GF-D8 (cell line): ENCODE results near the gene EHBP1.
"Not testable (repeated sequence)": the region's sequence is repeated elsewhere in the genome, so short reads cannot be mapped to it uniquely, and the experiment has no call there.

Experiments
- DNase-seq: peaks from one replicate; lab custom pipeline; 2025; lab: John Stamatoyannopoulos, UW

The EHBP1 gene

DNA sequence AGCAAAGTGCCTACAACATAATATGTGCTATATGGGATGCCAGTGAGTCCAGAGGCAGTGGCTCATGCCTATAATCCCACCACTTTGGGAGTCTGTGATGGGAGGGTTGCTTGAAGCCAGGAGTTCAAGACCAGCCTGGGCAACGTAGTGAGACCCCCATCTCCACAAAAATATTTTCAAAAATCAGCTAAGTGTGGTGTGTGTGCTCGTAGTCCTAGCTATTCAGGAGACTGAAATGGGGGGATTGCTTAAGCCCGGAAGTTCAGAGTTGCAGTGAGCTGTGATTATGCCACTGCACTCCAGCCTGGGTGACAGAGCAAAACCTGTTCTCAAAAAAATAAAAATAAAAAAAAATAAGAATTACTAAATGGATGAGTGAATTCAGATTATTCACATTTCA is 368.5 kb downstream of the EHBP1 start:
- DNase-seq: peak; percentile 13

DNA sequence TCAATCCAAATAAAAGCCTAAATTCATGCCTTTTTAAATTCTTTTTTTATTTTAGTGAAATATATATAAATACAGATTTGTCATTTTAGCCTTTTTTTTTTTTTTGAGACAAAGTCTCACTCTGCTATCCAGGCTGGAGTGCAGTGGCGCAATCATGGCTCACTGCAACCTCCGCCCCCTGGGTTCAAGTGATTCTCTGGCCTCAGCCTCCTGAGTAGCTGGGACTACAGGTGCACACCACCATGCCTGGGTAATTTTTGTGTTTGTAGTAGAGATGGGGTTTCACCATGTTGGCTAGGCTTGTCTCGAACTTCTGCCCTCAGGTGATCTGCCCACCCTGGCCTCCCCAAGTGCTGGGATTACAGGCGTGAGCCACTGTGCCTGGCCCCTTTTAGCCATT is 368.9 kb downstream of the EHBP1 start:
- not testable (repeated sequence) for DNase-seq

DNA sequence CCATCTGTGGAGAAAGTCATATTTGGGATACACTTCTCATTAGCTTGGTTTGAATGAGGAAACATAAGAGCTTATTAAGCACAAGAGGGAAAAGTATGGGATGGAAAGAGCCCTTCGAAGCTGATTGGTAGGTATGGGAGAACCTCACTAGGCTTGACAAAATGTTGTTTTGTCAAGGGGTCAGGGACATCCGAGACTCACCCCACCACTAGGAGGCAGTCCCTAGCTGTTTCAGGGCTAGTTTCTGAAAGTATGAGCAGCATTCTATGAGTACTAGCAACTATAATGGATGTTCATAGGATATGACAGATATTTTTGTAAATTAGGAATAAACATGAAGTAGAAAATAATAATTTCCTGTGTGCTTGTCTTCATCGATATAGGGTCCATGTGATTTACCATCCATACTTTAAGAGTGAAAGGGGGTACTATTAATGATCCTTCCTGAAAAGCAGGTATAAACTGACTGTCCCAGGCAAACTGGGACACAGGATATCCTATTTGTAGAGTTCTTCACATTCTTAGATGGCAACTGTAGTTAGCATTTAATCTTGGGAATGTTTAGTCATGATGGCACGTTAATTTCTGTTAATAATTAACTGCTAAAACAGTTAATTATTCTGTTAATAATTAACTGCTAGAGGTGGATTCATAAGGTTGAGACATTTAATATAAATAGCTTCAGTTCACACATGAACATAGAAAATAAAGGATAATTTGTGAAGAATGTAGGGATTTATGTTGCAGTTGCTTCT is 373.5 kb downstream of the EHBP1 start:
- DNase-seq: no peak

DNA sequence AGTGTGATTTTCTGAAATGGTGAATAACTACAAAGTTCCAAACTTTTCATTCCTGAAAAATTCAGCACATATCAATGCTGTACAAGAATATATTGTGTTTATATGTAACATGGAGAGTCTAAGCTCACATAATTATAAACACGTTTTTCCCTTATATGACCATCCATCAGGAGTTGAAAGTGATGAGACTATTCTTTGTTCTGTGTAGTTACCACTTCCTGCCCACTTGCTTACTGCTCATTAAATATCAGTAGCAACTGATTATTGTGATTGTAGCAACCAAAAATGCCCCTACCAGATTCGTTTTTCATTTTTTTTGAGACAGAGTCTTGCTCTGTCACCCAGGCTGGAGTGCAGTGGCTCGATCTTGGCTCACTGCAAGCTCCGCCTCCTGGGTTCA is 375.9 kb downstream of the EHBP1 start:
- no peak for DNase-seq

DNA sequence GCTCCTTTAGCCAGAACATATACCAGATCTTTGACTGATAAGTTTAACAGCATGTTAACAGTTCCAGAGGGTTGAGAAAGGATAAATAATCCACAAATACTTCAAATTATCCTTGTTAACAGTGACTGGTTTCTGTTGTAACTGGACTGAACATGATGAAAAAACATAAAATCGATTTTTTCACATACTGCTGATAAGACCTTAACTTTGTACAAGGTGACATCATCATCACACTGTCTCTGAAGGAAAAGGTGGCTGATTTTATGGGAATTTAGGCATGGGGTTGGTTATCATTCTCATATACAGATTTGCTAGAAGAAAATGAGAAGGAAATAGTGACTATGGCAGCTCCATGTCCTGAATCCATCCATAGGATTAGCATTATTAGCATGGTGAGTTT is 381.2 kb downstream of the EHBP1 start:
- no peak for DNase-seq

DNA sequence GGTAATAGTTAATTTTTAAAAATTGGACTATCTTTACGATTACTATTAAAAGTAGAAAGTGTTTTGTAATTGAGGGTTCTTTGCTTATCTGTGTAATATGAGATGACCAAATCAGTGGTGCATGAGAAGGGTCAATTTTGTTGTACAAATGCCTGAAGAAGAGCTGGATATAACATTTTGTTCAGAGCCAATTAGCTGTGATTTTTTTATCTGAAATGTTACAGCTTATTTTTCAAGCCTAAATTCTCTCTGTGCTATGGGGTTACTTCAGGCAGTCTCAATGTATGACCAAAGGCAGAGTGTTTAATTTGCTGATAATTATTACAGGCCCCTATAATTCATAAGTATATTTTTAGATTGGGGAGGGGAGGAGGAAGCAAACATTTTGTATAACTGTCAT is 386.9 kb downstream of the EHBP1 start:
- no peak for DNase-seq

DNA sequence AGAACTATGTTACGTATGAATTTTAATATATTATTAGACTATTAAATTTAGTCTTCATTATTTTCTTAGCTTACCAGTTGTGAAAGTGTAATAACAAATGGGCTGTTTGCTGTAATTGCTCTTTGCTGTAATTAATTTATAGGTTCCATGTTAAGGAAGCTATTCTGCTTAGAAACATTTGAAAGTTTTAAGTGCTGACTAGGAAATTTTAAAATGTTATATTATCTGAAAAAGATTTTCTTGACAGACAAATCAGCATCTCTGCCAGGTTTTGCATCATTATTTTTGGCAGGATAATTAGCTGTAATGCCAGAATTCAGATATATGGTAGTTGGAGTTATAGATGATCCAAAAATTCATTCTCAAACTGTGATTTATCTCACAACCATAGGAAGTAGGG is 387.3 kb downstream of the EHBP1 start:
- DNase-seq: no peak

DNA sequence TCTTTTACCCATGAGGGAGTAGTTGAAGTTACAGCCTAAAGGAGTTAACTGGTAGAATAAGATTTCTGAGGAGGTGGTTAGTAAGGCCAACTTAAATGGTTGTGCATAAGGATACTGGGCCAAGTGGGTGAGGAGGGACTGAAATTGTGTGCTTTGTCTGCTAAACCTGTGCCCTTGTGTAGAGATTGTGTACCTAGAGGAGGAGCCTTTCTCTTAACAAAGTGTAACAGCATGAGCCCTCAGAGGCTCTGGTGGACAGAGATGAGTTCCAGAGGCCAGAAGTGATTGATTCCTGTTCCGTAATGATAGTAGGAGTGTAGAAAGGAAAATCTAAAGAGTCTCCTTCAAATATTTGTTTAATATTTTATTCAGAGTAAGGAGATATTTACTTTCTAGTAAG is 388.0 kb downstream of the EHBP1 start:
- DNase-seq: no peak
